ENCODE measurements around the gene EFNA1. TPM values are rescaled to one million over a fixed set of nuclear protein-coding genes. Genes with fewer than 3 reads are reported as not detected.

EFNA1 gene
- total RNA-seq, 1 experiment from 2014 or later = 35.7 TPM

GRCh38 chr1:155122308-155122707 is 5.4 kb upstream of the EFNA1 start:
- Histone ChIP-seq H3K9me3 (ENCODE audit: insufficient read depth, low read depth) (no peaks in the 10 kb centered on the region), H3K9me2 (ENCODE audit: insufficient read depth) (no peaks in the 10 kb centered on the region), H3K27ac (no peak overlapping the region), H3K4me3 (no peak overlapping the region), H3K4me2 (no peak overlapping the region), H3K4me1 (replicated peaks; ENCODE audit: insufficient read depth) (peaks cover 39% of the 10 kb centered on the region), H4K20me1 (ENCODE audit: insufficient read depth) (no peaks in the 10 kb centered on the region), H2AFZ (no peak overlapping the region), H3F3A (ENCODE audit: insufficient read depth, low read depth) (peaks cover 38% of the 10 kb centered on the region), H3K79me2 (ENCODE audit: low read depth) (no peaks in the 10 kb centered on the region), H3K36me3 (ENCODE audit: low read depth) (no peaks in the 10 kb centered on the region), H3K27me3 (ENCODE audit: insufficient read depth, low read depth) (no peaks in the 10 kb centered on the region)
- no TSS peak for BruUV-seq (replicated peaks)
- ChIA-PET CTCF (interaction anchor here (0.6 kb wide), 1 partner anchor 10 kb away, joined by 5 read pairs; no protein-coding TSS in a partner anchor), POLR2A (ENCODE audit: unreplicated experiment) (no interaction called here)
- TF ChIP-seq EZH2 (IDR thresholded peaks at IDR 0.05; ENCODE audit: low read depth) (no peak), CTCF (conservative IDR thresholded peaks at IDR 0.05) (no peak)
- no peak for DNase-seq
- intact Hi-C loops (cut with micrococcal nuclease; ENCODE audit: unreplicated experiment) = no loop called here

GRCh38 chr1:155123801-155124200 is 3.9 kb upstream of the EFNA1 start:
- H2AFZ ChIP-seq = no peak overlapping the region
- intact Hi-C loops (cut with micrococcal nuclease; ENCODE audit: unreplicated experiment) = loop anchor here (1.0 kb wide), 1 partner anchor 16 kb away; the partner anchor contains the start of gene DPM3
- no peaks in the 10 kb centered on the region for H3K9me2 ChIP-seq (ENCODE audit: insufficient read depth)
- TF ChIP-seq CTCF (conservative IDR thresholded peaks at IDR 0.05) = no peak
- TF ChIP-seq EZH2 (IDR thresholded peaks at IDR 0.05; ENCODE audit: low read depth) = no peak
- peaks cover 10% of the 10 kb centered on the region for H3K79me2 ChIP-seq (ENCODE audit: low read depth)
- DNase-seq = peak in 1 of 2 experiments; percentile 63
- peaks cover 47% of the 10 kb centered on the region for H3F3A ChIP-seq (ENCODE audit: insufficient read depth, low read depth)
- CTCF ChIA-PET = no interaction called here
- no TSS peak for BruUV-seq (replicated peaks)
- H3K27me3 ChIP-seq (ENCODE audit: insufficient read depth, low read depth) = no peaks in the 10 kb centered on the region
- H3K4me3 ChIP-seq = no peak overlapping the region
- H3K27ac ChIP-seq = peak overlapping the region; percentile 57
- no peaks in the 10 kb centered on the region for H3K9me3 ChIP-seq (ENCODE audit: insufficient read depth, low read depth)
- POLR2A ChIA-PET (ENCODE audit: unreplicated experiment) = no interaction called here
- peaks cover 39% of the 10 kb centered on the region for H3K4me1 ChIP-seq (replicated peaks; ENCODE audit: insufficient read depth)
- peak overlapping the region; percentile 48 for H3K4me2 ChIP-seq
- no peaks in the 10 kb centered on the region for H3K36me3 ChIP-seq (ENCODE audit: low read depth)
- H4K20me1 ChIP-seq (ENCODE audit: insufficient read depth) = no peaks in the 10 kb centered on the region

- peaks cover 39% of the 10 kb centered on the region for H3K4me1 ChIP-seq (replicated peaks; ENCODE audit: insufficient read depth)
- no peak overlapping the region for H2AFZ ChIP-seq
- peak overlapping the region; percentile 48 for H3K4me2 ChIP-seq
- H3K79me2 ChIP-seq (ENCODE audit: low read depth) = peaks cover 16% of the 10 kb centered on the region
- TF ChIP-seq EZH2 (IDR thresholded peaks at IDR 0.05; ENCODE audit: low read depth) (no peak), CTCF (conservative IDR thresholded peaks at IDR 0.05) (no peak)
- no peaks in the 10 kb centered on the region for H3K9me2 ChIP-seq (ENCODE audit: insufficient read depth)
- no peaks in the 10 kb centered on the region for H3K36me3 ChIP-seq (ENCODE audit: low read depth)
- H3K4me3 ChIP-seq = no peak overlapping the region
- H3F3A ChIP-seq (ENCODE audit: insufficient read depth, low read depth) = peaks cover 56% of the 10 kb centered on the region
- peak overlapping the region; percentile 57 for H3K27ac ChIP-seq
- H4K20me1 ChIP-seq (ENCODE audit: insufficient read depth) = no peaks in the 10 kb centered on the region
- intact Hi-C loops (cut with micrococcal nuclease; ENCODE audit: unreplicated experiment) = loop anchor here (1.0 to 5.0 kb wide), 2 partner anchors 16 to 567 kb away; partner anchors contain the start of genes DPM3 and UBE2Q1
- ChIA-PET POLR2A (ENCODE audit: unreplicated experiment) (interaction anchor here (0.5 to 0.7 kb wide), 3 partner anchors 17 to 1248 kb away, joined by 3 to 8 read pairs (median 5); no protein-coding TSS in a partner anchor), CTCF (no interaction called here)
- H3K9me3 ChIP-seq (ENCODE audit: insufficient read depth, low read depth) = no peaks in the 10 kb centered on the region
- DNase-seq = peak; percentile 77 to 85
- no TSS peak for BruUV-seq (replicated peaks)
- no peaks in the 10 kb centered on the region for H3K27me3 ChIP-seq (ENCODE audit: insufficient read depth, low read depth)
Measured at GRCh38 chr1:155124503-155125463, 2.9 kb upstream of the EFNA1 start.

Data from PC-9 (cell line).